ENCODE results near the gene JMJD1C. TPM values are rescaled to one million over a fixed set of nuclear protein-coding genes. Genes with fewer than 3 reads are reported as not detected.

JMJD1C gene
- total RNA-seq, 1 donor from 2014 or later = 143 TPM

- Histone ChIP-seq H2AFZ (replicated peaks) (no peak overlapping the region), H3K27me3 (no peaks in the 10 kb centered on the region), H3K27ac (no peak overlapping the region), H3K79me2 (ENCODE audit: low read depth) (peaks cover 100% of the 10 kb centered on the region), H3K36me3 (no peaks in the 10 kb centered on the region), H3K4me1 (no peaks in the 10 kb centered on the region), H4K20me1 (ENCODE audit: low read depth) (peaks cover 42% of the 10 kb centered on the region), H3K4me2 (no peak overlapping the region), H3K9me3 (ENCODE audit: low read depth) (no peaks in the 10 kb centered on the region), H3K9ac (no peak overlapping the region), H3F3A (ENCODE audit: low read depth) (no peaks in the 10 kb centered on the region), H3K4me3 (no peak overlapping the region)
- no peak for TF ChIP-seq CTCF (IDR thresholded peaks at IDR 0.05)
- no peak for TF ChIP-seq EZH2phosphoT487 (IDR thresholded peaks at IDR 0.05)
- no peak for TF ChIP-seq EZH2 (IDR thresholded peaks at IDR 0.05)
- Mint-ChIP-seq H3K27me3 (ENCODE audit: insufficient read depth, low read depth) (no peaks in the 10 kb centered on the region), H3K4me3 (no peak overlapping the region), H3K36me3 (peaks cover 2% of the 10 kb centered on the region), H3K27ac (no peak overlapping the region), H3K4me1 (no peaks in the 10 kb centered on the region), H3K9me3 (no peaks in the 10 kb centered on the region)
- no peak for DNase-seq (ENCODE audit: low spot score)
These were observed 236.6 kb downstream of the JMJD1C start for GRCh38 chr10:63229161-63229560.

- Mint-ChIP-seq H3K36me3 (peaks cover 2% of the 10 kb centered on the region), H3K27ac (no peak overlapping the region), H3K9me3 (no peaks in the 10 kb centered on the region), H3K4me3 (no peak overlapping the region), H3K27me3 (ENCODE audit: insufficient read depth, low read depth) (no peaks in the 10 kb centered on the region), H3K4me1 (no peaks in the 10 kb centered on the region)
- no peak overlapping the region for H3K4me2 ChIP-seq
- H2AFZ ChIP-seq (replicated peaks) = no peak overlapping the region
- no peaks in the 10 kb centered on the region for H3K4me1 ChIP-seq
- TF ChIP-seq EZH2phosphoT487 (IDR thresholded peaks at IDR 0.05) (no peak), EZH2 (IDR thresholded peaks at IDR 0.05) (no peak), CTCF (IDR thresholded peaks at IDR 0.05) (no peak)
- no peak overlapping the region for H3K4me3 ChIP-seq
- H3K79me2 ChIP-seq (ENCODE audit: low read depth) = peaks cover 100% of the 10 kb centered on the region
- H3K36me3 ChIP-seq = no peaks in the 10 kb centered on the region
- no peaks in the 10 kb centered on the region for H3K9me3 ChIP-seq (ENCODE audit: low read depth)
- DNase-seq (ENCODE audit: low spot score) = no peak
- no peak overlapping the region for H3K9ac ChIP-seq
- H3K27ac ChIP-seq = no peak overlapping the region
- H4K20me1 ChIP-seq (ENCODE audit: low read depth) = peaks cover 43% of the 10 kb centered on the region
- H3K27me3 ChIP-seq = no peaks in the 10 kb centered on the region
- H3F3A ChIP-seq (ENCODE audit: low read depth) = no peaks in the 10 kb centered on the region
These were observed 237.5 kb downstream of the JMJD1C start for GRCh38 chr10:63228237-63228636.

- no peak overlapping the region for H3K4me3 ChIP-seq
- H3K4me1 Mint-ChIP-seq = no peaks in the 10 kb centered on the region
- H3K9me3 ChIP-seq (ENCODE audit: low read depth) = no peaks in the 10 kb centered on the region
- H3K36me3 Mint-ChIP-seq = peaks cover 3% of the 10 kb centered on the region
- peaks cover 98% of the 10 kb centered on the region for H3K79me2 ChIP-seq (ENCODE audit: low read depth)
- H3K27ac Mint-ChIP-seq = no peak overlapping the region
- no peak overlapping the region for H3K9ac ChIP-seq
- H3K4me3 Mint-ChIP-seq = no peak overlapping the region
- H3K27me3 ChIP-seq = no peaks in the 10 kb centered on the region
- no peak overlapping the region for H3K27ac ChIP-seq
- H3K4me1 ChIP-seq = no peaks in the 10 kb centered on the region
- no peak for TF ChIP-seq EZH2phosphoT487 (IDR thresholded peaks at IDR 0.05)
- TF ChIP-seq CTCF (IDR thresholded peaks at IDR 0.05) = no peak
- no peak for TF ChIP-seq EZH2 (IDR thresholded peaks at IDR 0.05)
- no peaks in the 10 kb centered on the region for H3K36me3 ChIP-seq
- H2AFZ ChIP-seq (replicated peaks) = no peak overlapping the region
- H3F3A ChIP-seq (ENCODE audit: low read depth) = no peaks in the 10 kb centered on the region
- H4K20me1 ChIP-seq (ENCODE audit: low read depth) = peaks cover 39% of the 10 kb centered on the region
- no peak overlapping the region for H3K4me2 ChIP-seq
- no peaks in the 10 kb centered on the region for H3K9me3 Mint-ChIP-seq
- no peaks in the 10 kb centered on the region for H3K27me3 Mint-ChIP-seq (ENCODE audit: insufficient read depth, low read depth)
- no peak for DNase-seq (ENCODE audit: low spot score)
These were observed 238.4 kb downstream of the JMJD1C start for GRCh38 chr10:63227207-63227895.
